DND-41 (cell line): ENCODE results near the gene PDAP1.

ENCODE experiments used
- EZH2 ChIP-seq: IDR thresholded peaks from 3 replicates; pipeline ENCODE4 v1.6.1; 2012; ENCODE audit warnings: borderline replicate concordance, low read depth, mild to moderate bottlenecking, moderate library complexity, low read length, inconsistent platforms; ENCODE audit not compliant: severe bottlenecking
- TF ChIP-seq, protein P1 (sequence below): IDR thresholded peaks from 2 replicates; pipeline ENCODE4 v1.5.1; 2012; ENCODE audit warnings: borderline replicate concordance, low read length, moderate library complexity, mild to moderate bottlenecking; ENCODE audit not compliant: poor library complexity, severe bottlenecking; ENCODE audit errors: extremely low read depth

DNA sequence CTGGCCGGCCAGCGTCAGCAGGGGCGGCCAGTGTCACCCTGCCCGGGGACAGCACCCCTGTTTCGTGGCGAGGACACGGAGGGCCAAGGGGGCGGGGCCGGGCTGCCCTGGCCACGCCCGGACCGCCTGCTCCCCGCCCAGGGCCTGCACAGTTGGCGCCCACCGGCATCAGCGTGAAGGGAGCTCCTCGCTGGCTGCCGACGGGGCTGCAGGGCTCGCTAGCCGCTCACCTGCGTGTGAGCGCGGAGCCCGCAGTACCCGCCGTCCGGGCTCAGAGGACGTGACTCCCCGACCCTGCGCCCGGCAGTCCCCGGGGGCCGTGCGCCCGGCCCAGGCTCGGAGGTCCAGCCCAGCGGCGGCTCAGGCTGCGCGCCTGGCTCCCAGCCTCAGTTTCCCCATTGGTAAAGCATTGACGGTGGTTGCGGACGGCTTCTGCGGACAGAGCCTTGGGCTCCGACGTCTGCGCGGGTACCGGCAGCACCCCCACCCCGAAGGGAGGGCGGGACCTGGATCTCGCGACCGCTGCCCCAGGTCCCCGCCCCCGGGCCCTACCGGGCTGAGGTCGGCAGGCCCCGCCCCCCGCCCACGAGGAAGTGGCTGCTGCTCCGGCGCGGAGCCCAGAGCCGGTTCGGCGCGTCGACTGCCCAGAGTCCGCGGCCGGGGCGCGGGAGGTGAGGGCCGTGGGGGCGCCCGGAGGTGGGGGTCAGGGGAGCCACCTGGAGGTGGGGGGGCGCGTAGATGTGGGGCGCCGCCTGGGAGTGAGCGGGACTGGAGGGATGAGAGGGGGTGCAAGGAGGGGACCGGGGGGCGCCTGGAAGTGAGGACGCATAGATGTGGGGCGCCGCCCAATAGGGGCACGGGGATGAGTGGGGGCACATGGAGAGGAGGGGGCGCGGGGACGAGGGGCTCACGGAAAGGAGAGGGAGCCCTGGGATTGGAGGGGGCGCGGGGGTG, 34.0 kb downstream of the PDAP1 start, which contains the start of gene ARPC1B:
- TF ChIP-seq, protein P1, sequence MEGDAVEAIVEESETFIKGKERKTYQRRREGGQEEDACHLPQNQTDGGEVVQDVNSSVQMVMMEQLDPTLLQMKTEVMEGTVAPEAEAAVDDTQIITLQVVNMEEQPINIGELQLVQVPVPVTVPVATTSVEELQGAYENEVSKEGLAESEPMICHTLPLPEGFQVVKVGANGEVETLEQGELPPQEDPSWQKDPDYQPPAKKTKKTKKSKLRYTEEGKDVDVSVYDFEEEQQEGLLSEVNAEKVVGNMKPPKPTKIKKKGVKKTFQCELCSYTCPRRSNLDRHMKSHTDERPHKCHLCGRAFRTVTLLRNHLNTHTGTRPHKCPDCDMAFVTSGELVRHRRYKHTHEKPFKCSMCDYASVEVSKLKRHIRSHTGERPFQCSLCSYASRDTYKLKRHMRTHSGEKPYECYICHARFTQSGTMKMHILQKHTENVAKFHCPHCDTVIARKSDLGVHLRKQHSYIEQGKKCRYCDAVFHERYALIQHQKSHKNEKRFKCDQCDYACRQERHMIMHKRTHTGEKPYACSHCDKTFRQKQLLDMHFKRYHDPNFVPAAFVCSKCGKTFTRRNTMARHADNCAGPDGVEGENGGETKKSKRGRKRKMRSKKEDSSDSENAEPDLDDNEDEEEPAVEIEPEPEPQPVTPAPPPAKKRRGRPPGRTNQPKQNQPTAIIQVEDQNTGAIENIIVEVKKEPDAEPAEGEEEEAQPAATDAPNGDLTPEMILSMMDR = no peak
- no peak for TF ChIP-seq EZH2
